Naive thymus-derived CD4-positive, alpha-beta T cell (primary cell): ENCODE results near the gene ANO1. TPM values are rescaled to one million over a fixed set of nuclear protein-coding genes. Genes with fewer than 3 reads are reported as not detected.

Experiments
- ATAC-seq: fragments of 150-1000 bp; cut with Tn5 transposase; 2 replicates; pipeline ENCODE4 v1.10.0; 2021; ENCODE audit warnings: mild to moderate bottlenecking, moderate library complexity
- CTCF ChIA-PET: fragments of 350-600 bp; sonication (Branson Sonifier 250); formaldehyde crosslinking; loops from one replicate; lab custom pipeline; 2021; ENCODE audit warnings: antibody characterized with exemption; lab: Charles Lee
- POLR2A ChIA-PET: fragments of 350-600 bp; sonication (Branson Sonifier 250); formaldehyde crosslinking; loops from one replicate; lab custom pipeline; 2021; ENCODE audit warnings: antibody characterized with exemption, inconsistent platforms; lab: Charles Lee
- DNase-seq, 9 donors: peaks; one replicate each; pipeline versions ENCODE4 v3.0.0 to v3.0.0-alpha.2; 2020 to 2022; ENCODE audit warnings: mixed read lengths in 1 of 9
- H3K27ac ChIP-seq: one replicate; pipeline ENCODE4 v1.7.0; 2013; ENCODE audit warnings: mild to moderate bottlenecking, low read depth, low read length, moderate library complexity
- H3K27me3 ChIP-seq, 2 donors: one replicate each; pipeline ENCODE4 v1.7.0; 2013; ENCODE audit warnings: low read length in 2 of 2, mild to moderate bottlenecking in 2 of 2, moderate library complexity in 2 of 2; ENCODE audit not compliant: control insufficient read depth in 2 of 2, insufficient read depth in 2 of 2
- H3K36me3 ChIP-seq, 3 experiments: 1 replicate in 2 of 3; 2 replicates in 1 of 3; pipeline ENCODE4 v1.7.0; 2013; ENCODE audit warnings: low read length in 3 of 3, mild to moderate bottlenecking in 3 of 3, moderate library complexity in 1 of 3; ENCODE audit not compliant: insufficient read depth in 3 of 3, control insufficient read depth in 2 of 3
- H3K4me1 ChIP-seq, 2 donors: one replicate each; pipeline ENCODE4 v1.7.0; 2013; ENCODE audit warnings: low read length in 2 of 2, mild to moderate bottlenecking in 2 of 2, moderate library complexity in 1 of 2; ENCODE audit not compliant: control insufficient read depth in 2 of 2, insufficient read depth in 2 of 2
- H3K4me3 ChIP-seq: 2 replicates; pipeline ENCODE4 v1.7.0; 2013; ENCODE audit warnings: mild to moderate bottlenecking, low read length
- H3K9me3 ChIP-seq, 3 experiments: 1 replicate in 2 of 3; 2 replicates in 1 of 3; pipeline ENCODE4 v1.7.0; 2013; ENCODE audit warnings: low read length in 3 of 3; ENCODE audit not compliant: control insufficient read depth in 2 of 3
- H3K27ac Mint-ChIP-seq, 9 donors: one replicate each; pipeline ENCODE4 v1.8.0; 2020 to 2022; ENCODE audit warnings: mixed read lengths in 9 of 9, mild to moderate bottlenecking in 8 of 9, moderate library complexity in 5 of 9, inconsistent platforms in 2 of 9
- H3K27me3 Mint-ChIP-seq, 5 donors: one replicate each; pipeline ENCODE4 v1.8.0; 2021 to 2022; ENCODE audit warnings: mixed read lengths in 5 of 5, mild to moderate bottlenecking in 1 of 5
- H3K36me3 Mint-ChIP-seq, 5 donors: one replicate each; pipeline ENCODE4 v1.8.0; 2020 to 2022; ENCODE audit warnings: mixed read lengths in 5 of 5, mild to moderate bottlenecking in 3 of 5, inconsistent platforms in 1 of 5
- H3K4me1 Mint-ChIP-seq, 7 donors: one replicate each; pipeline ENCODE4 v1.8.0; 2020 to 2022; ENCODE audit warnings: mixed read lengths in 7 of 7, mild to moderate bottlenecking in 3 of 7, inconsistent platforms in 1 of 7
- H3K4me3 Mint-ChIP-seq, 10 donors: one replicate each; pipeline ENCODE4 v1.8.0; 2020 to 2022; ENCODE audit warnings: mild to moderate bottlenecking in 10 of 10, mixed read lengths in 10 of 10, moderate library complexity in 6 of 10, inconsistent platforms in 2 of 10
- H3K9me3 Mint-ChIP-seq, 11 donors: one replicate each; pipeline ENCODE4 v1.8.0; 2020 to 2022; ENCODE audit warnings: mixed read lengths in 11 of 11, mild to moderate bottlenecking in 4 of 11, inconsistent platforms in 1 of 11, moderate library complexity in 1 of 11
- intact Hi-C, 2 donors: fragments of 100-400 bp; cut with micrococcal nuclease; formaldehyde crosslinking; loops; one replicate each; pipeline ENCODE4 v1.15.1; 2023
- polyA plus RNA-seq, 2 donors: library from polyadenylated mRNA; unstranded; fragments of 300-500 nt; fragmentation: Illumina TruSeq; gene quantifications; one replicate each; pipeline ENCODE4 v1.2.3, GENCODE V29; 2021
- total RNA-seq, 6 experiments: library from RNA in 5 of 6; stranded (reverse) in 5 of 6; gene quantifications; 1 replicate in 5 of 6; 2 replicates in 1 of 6; pipeline ENCODE4 v1.2.3 and lab custom pipeline; 2021 to 2026

ANO1 gene
- total and polyA plus RNA-seq, 7 experiments from 2014 or later, result not detected

DNA sequence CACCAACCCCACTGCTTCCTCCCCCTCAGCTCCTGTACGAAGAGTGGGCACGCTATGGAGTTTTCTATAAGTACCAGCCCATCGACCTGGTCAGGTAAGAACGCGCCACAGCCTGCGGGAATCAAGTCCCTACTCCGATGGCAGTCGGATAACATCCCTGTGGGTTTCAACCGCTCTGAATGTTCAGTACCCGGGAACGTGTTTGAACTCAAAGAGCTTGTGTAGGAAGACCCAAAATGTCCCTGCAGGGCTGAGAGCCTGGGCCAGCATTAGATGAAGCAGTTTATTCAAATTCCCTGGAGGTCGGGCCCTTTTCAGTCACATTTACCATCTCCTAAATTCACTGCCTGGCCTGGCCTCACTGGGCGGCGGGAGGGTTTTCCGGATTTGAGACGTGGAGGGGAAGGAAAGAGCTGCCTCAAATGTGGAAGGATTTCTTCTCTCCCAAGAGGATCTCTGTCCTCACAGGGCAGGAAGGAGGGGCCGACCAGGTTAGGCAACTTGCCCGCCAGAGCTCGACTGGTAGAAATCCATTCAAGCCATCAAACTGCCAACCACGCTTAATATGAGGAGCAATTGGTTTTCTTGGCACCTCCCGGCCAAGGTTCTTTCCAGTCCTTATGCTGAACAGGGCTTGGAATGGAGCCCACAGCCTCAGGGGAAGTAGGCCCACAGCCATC, 46.3 kb downstream of the ANO1 start:
- Mint-ChIP-seq H3K4me1 (peaks cover 0 to 1% (median 0%) of the 10 kb centered on the region in 7 donors), H3K9me3 (peaks cover 0 to 9% (median 0%) of the 10 kb centered on the region in 11 donors), H3K4me3 (no peak overlapping the region), H3K27me3 (peaks cover 0 to 12% (median 5%) of the 10 kb centered on the region in 5 donors), H3K27ac (no peak overlapping the region), H3K36me3 (no peaks in the 10 kb centered on the region)
- no peak overlapping the region for H3K27ac ChIP-seq
- ChIA-PET CTCF (no interaction called here), POLR2A (no interaction called here)
- no peak for ATAC-seq
- no peaks in the 10 kb centered on the region for H3K9me3 ChIP-seq
- no peak overlapping the region for H3K4me3 ChIP-seq
- no peaks in the 10 kb centered on the region for H3K4me1 ChIP-seq
- no peaks in the 10 kb centered on the region for H3K36me3 ChIP-seq
- intact Hi-C loops, result no loop called here
- no peaks in the 10 kb centered on the region for H3K27me3 ChIP-seq
- DNase-seq, result no peak

DNA sequence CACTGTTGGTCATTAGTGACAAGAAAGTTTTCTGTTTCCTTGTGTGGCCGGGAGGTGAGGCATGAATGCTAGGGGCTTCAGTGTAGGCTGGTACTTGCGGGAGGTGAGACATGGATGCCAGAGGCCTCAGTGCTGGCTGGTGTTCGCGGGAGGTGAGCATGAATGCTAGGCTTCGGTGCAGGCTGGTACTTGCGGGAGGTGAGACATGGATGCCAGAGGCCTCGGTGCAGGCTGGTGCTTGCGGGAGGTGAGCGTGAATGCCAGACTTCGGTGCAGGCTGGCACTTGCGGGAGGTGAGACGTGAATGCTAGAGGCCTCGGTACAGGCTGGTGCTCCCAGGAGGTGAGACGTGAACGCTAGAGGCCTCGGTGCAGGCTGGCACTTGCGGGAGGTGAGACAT, 48.4 kb downstream of the ANO1 start:
- H3K27ac Mint-ChIP-seq, result no peak overlapping the region
- Histone ChIP-seq H3K4me1 (no peaks in the 10 kb centered on the region), H3K27ac (no peak overlapping the region), H3K36me3 (no peaks in the 10 kb centered on the region), H3K4me3 (no peak overlapping the region), H3K27me3 (no peaks in the 10 kb centered on the region), H3K9me3 (no peaks in the 10 kb centered on the region)
- H3K36me3 Mint-ChIP-seq, result no peaks in the 10 kb centered on the region
- CTCF ChIA-PET, result no interaction called here
- DNase-seq (no peak), ATAC-seq (no peak)
- POLR2A ChIA-PET, result no interaction called here
- peaks cover 0 to 6% (median 0%) of the 10 kb centered on the region in 11 donors for H3K9me3 Mint-ChIP-seq
- H3K4me3 Mint-ChIP-seq, result no peak overlapping the region
- intact Hi-C loops, result no loop called here
- H3K27me3 Mint-ChIP-seq, result peaks cover 0 to 6% (median 0%) of the 10 kb centered on the region in 5 donors
- H3K4me1 Mint-ChIP-seq, result peaks cover 0 to 1% (median 0%) of the 10 kb centered on the region in 7 donors

DNA sequence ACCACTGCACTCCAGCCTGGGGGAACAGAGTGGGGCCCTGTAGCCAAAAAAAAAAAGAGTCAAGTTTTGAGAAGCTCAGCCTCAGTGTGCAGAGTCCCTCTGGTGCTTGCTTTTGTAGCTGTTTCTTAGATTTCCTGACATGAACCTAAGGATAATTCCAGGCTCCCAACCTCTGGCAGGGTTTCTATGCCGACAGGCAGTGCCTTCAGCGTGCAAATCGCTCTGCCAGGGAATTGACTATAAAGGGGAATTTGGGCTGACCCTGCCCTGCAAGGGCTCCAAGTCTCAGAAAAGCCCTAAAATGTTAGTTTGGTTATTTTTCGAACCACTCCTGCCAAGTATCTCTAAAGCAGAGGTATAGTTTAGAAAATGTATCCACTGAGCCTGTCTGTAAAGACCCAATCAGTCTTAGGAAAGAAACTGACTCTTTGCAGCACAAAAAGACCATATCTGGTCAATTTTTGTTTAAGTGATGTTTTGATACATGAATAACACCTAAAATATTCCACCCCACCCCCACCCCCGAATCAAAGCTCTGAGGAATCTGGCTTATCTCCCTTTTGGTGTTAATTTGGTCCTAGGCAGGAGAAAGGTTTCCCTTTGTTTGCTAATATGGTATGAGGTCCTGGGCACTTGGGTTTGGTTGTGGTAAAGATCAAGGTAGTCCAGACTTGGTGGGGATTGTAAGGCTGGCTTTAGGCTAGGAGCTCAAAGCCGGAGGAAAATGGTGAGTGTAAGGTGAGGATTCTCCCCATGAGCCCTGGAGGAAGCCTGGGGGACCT, 49.7 kb downstream of the ANO1 start:
- no peaks in the 10 kb centered on the region for H3K4me1 Mint-ChIP-seq
- Histone ChIP-seq H3K27me3 (no peaks in the 10 kb centered on the region), H3K4me1 (no peaks in the 10 kb centered on the region), H3K4me3 (no peak overlapping the region), H3K9me3 (no peaks in the 10 kb centered on the region), H3K36me3 (no peaks in the 10 kb centered on the region), H3K27ac (no peak overlapping the region)
- ChIA-PET CTCF (interaction anchor here (0.6 kb wide), 1 partner anchor 1731 kb away, joined by 3 read pairs; no protein-coding TSS in a partner anchor), POLR2A (no interaction called here)
- H3K4me3 Mint-ChIP-seq, result no peak overlapping the region
- no peak overlapping the region for H3K27ac Mint-ChIP-seq
- DNase-seq (no peak), ATAC-seq (no peak)
- H3K9me3 Mint-ChIP-seq, result no peaks in the 10 kb centered on the region
- H3K36me3 Mint-ChIP-seq, result no peaks in the 10 kb centered on the region
- intact Hi-C loops, result no loop called here
- H3K27me3 Mint-ChIP-seq, result peaks cover 0 to 5% (median 0%) of the 10 kb centered on the region in 5 donors

DNA sequence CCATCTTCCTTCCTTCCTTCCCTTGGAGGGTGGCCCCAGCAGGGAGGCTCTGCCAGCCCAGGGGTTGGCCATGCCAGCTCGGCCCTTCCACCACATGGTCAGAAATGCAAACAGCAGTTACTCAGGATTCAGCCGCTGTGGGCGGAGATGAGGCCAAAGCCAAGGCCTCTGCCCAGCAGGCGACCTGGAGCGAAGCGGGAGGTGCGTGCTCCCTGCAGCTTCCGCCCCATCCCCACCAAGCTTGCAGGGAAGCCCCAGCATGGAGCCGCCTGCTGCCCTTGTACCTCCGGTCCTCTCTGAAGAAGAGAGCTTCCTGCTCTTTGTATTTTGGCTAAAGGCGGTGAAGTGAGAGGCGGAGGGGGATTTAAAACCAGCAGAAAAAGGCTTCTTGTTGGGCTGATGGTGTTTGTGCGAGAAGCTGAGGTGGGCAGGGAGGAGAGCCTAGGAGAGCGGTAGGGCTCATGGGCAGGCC, 50.4 kb downstream of the ANO1 start:
- Histone ChIP-seq H3K9me3 (no peaks in the 10 kb centered on the region), H3K36me3 (no peaks in the 10 kb centered on the region), H3K4me1 (no peaks in the 10 kb centered on the region), H3K27ac (no peak overlapping the region), H3K4me3 (no peak overlapping the region), H3K27me3 (no peaks in the 10 kb centered on the region)
- Mint-ChIP-seq H3K27ac (no peak overlapping the region), H3K4me1 (no peaks in the 10 kb centered on the region), H3K27me3 (peaks cover 0 to 5% (median 0%) of the 10 kb centered on the region in 5 donors), H3K9me3 (no peaks in the 10 kb centered on the region), H3K4me3 (no peak overlapping the region), H3K36me3 (no peaks in the 10 kb centered on the region)
- intact Hi-C loops, result no loop called here
- DNase-seq (no peak), ATAC-seq (no peak)
- CTCF ChIA-PET, result interaction anchor here (0.6 kb wide), 1 partner anchor 1731 kb away, joined by 3 read pairs; no protein-coding TSS in a partner anchor
- POLR2A ChIA-PET, result no interaction called here

DNA sequence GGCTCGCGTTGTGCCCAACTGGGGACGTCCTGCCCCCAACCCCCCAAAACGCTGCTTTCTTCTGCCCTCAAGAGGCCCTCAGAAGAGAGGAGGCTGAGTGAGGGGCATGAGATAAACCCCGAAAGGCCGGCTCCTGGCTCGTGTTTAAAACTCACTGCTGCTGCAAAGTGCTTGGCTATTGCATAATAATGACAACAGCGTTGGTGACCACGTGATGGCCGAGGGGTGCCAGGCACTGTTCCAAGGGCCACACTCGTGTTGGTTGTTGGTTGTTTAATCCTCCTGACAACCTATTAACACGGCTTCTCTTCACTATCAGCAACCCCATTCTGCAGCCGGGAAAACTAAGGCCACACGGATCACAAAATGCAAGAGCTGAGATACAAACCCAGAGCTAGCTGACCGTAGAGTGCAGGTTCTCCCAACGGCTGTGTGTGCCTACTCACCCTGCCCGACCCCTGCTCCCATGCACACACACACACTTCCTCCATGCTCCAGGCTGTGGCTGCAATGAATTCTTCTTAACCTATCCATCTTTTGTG, 51.0 kb downstream of the ANO1 start:
- ATAC-seq, result no peak
- intact Hi-C loops, result no loop called here
- no peaks in the 10 kb centered on the region for H3K36me3 Mint-ChIP-seq
- H3K27me3 Mint-ChIP-seq, result peaks cover 0 to 5% (median 0%) of the 10 kb centered on the region in 5 donors
- no peaks in the 10 kb centered on the region for H3K9me3 Mint-ChIP-seq
- Histone ChIP-seq H3K36me3 (no peaks in the 10 kb centered on the region), H3K4me3 (no peak overlapping the region), H3K27ac (no peak overlapping the region), H3K27me3 (no peaks in the 10 kb centered on the region), H3K4me1 (no peaks in the 10 kb centered on the region), H3K9me3 (no peaks in the 10 kb centered on the region)
- no peak overlapping the region for H3K27ac Mint-ChIP-seq
- no peak for DNase-seq
- no peak overlapping the region for H3K4me3 Mint-ChIP-seq
- ChIA-PET POLR2A (no interaction called here), CTCF (no interaction called here)
- no peaks in the 10 kb centered on the region for H3K4me1 Mint-ChIP-seq

DNA sequence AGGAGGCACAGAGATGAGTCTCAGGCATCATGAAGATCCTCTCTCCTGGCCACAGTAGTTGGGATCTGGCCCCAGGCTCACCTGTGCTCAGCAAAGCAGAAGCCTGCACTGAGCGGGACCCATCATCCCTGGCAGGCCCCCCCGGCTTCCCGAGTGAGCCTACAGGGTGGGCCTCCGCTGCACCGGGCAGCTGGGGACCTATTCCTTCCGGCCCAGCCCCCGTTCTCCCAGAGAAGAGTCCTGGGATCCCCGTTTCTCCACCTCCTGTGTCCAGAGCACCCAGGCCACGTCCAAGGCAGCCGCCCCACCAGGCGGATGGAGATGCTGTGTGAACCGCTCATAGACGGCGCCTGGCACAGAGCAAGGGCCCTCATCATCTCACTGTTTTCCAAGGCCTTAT, 52.5 kb downstream of the ANO1 start:
- H3K9me3 Mint-ChIP-seq, result no peaks in the 10 kb centered on the region
- H3K27ac Mint-ChIP-seq, result no peak overlapping the region
- H3K4me1 Mint-ChIP-seq, result no peaks in the 10 kb centered on the region
- Histone ChIP-seq H3K4me1 (no peaks in the 10 kb centered on the region), H3K27ac (no peak overlapping the region), H3K27me3 (no peaks in the 10 kb centered on the region), H3K4me3 (no peak overlapping the region), H3K9me3 (no peaks in the 10 kb centered on the region), H3K36me3 (no peaks in the 10 kb centered on the region)
- H3K36me3 Mint-ChIP-seq, result no peaks in the 10 kb centered on the region
- no peak overlapping the region for H3K4me3 Mint-ChIP-seq
- intact Hi-C loops, result no loop called here
- CTCF ChIA-PET, result no interaction called here
- DNase-seq, result no peak
- ATAC-seq, result no peak
- POLR2A ChIA-PET, result no interaction called here
- peaks cover 0 to 8% (median 0%) of the 10 kb centered on the region in 5 donors for H3K27me3 Mint-ChIP-seq
